Pancreas (tissue), 10 donors: ENCODE measurements around the gene USB1. TPM values are rescaled to one million over a fixed set of nuclear protein-coding genes. Genes with fewer than 3 reads are reported as not detected.

Experiments used
- ATAC-seq, 4 donors: fragments of 200-7000 bp; cut with Tn5 transposase; one replicate each; pipeline versions ENCODE4 v1.8.0 to v1.9.1; 2020; ENCODE audit warnings: mild to moderate bottlenecking in 4 of 4, moderate library complexity in 4 of 4
- DNase-seq, 6 donors: peaks; one replicate each; pipeline ENCODE4 v3.0.0-alpha.2; 2020
- FAIRE-seq: peaks from 2 replicates; lab custom pipeline; 2012; peaks lifted over from hg19 to GRCh38; lab: Jason Lieb, UNC
- H3K27ac ChIP-seq, 4 donors: fragments of 200-600 bp; sonication (generic); 1 replicate in 3 of 4; 2 replicates in 1 of 4; pipeline versions ENCODE4 v1.5.0 to v1.8.0; 2020
- H3K27me3 ChIP-seq, 4 donors: fragments of 200-600 bp; one replicate each; pipeline ENCODE4 v1.8.0; 2021
- H3K36me3 ChIP-seq, 3 donors: fragments of 200-600 bp; sonication (generic) in 1 of 3; one replicate each; pipeline versions ENCODE4 v1.5.0 to v1.8.0; 2020 to 2021
- H3K4me1 ChIP-seq, 3 donors: fragments of 200-600 bp; one replicate each; pipeline ENCODE4 v1.8.0; 2021
- H3K4me3 ChIP-seq, 4 donors: fragments of 200-600 bp; sonication (generic) in 2 of 4; one replicate each; pipeline versions ENCODE4 v1.5.0 to v1.8.0; 2020 to 2021
- H3K9me3 ChIP-seq, 4 donors: fragments of 200-600 bp; one replicate each; pipeline ENCODE4 v1.8.0; 2021
- WGBS, 2 donors: extraction: QIAGEN DNeasy Blood & Tissue Kit; methylation state at CpG; one replicate each; pipeline ENCODE4 v1.1.7; 2013; 5-methylcytosine and 5-hydroxymethylcytosine counted together
- intact Hi-C, 3 donors: fragments of 100-400 bp; cut with DNase I; formaldehyde crosslinking; loops; one replicate each; pipeline versions ENCODE4 v1.11.1 to v1.14.2; 2022
- polyA plus RNA-seq, 2 donors: library from polyadenylated mRNA; stranded (reverse); fragments of 200-250 nt; gene quantifications; one replicate each; pipeline ENCODE4 v1.2.3, GENCODE V29; 2013
- total RNA-seq, 6 donors: library from RNA; stranded (reverse); fragmentation: NEBNext Ultra II Directional in 4 of 6; extraction: Animal tissue kit (Norgen Biotek cat#: 25700) in 4 of 6; gene quantifications; one replicate each; pipeline versions ENCODE4 v1.2.1 to v1.2.4, GENCODE V29; 2021 to 2023
- TF ChIP-seq, protein P1 (sequence below), 4 donors: fragments of 200-600 bp; sonication (generic) in 3 of 4; IDR thresholded peaks; one replicate each; pipeline versions ENCODE4 v1.5.0 to v1.8.0; 2021; ENCODE audit warnings: antibody characterized with exemption in 4 of 4
- donor health status: healthy with polysubstance abuse.
- donor health status: DM: no; HTN: no; CAD: no; lungs with moderate emphysema.
- donor health status: DM: no; HTN: no; CAD: no.
- donor health status: control.
- donor health status: control.
- donor health status: Bipolar disorder and iron deficiency.
- donor health status: DM: yes; HTN: yes; CAD: no.
- donor health status: DM: no; HTN: no; CAD: no.
- donor health status: DM: no; HTN: no; CAD: no.
- donor health status: DM: yes; HTN: yes; CAD: no.

USB1 gene
- total and polyA plus RNA-seq, 8 donors, result 13.5 to 23.6 (median 17.7) TPM

DNA sequence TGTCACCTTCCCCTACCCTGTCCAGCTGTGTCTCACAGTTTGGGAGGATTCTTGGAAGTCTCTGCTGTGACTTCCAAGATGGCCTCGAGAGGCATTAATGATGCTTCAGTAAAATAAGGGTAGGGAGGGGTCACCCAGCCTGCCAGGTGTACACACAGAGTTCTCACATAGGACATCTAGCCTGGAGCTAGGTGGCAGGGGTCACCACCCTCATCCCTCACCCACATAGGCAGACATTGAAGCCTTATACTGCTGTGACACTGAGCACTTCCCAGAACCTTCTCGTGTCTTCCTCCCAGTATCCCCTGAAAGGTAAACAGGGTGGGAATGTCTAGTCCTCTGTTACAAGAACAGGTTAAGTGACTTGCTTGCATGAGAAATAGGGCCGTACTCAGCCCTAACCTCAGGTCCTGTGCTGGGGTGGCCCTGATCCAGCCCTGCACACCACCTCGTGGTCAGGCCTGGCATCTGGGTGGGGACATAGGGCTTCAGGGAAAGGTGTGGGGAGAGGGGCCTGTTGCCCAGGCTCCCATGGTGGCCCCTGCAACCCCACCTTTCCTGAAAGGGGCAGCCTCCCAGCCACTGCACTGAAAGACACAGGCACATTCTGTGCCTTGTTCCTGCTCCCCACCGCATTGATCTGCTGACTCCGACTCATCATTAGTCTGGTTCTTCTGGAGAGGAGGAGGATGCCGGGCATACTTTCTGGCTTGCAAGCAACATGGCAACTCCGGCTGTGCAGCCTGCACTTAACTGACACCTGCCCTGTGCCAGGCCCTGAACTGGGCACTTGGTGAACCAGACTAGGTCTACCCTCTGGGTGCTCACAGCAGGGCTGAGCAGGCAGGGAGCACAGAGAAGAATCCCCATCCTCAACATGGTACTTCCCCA is 20.7 kb downstream of the USB1 start:
- ATAC-seq (no peak), DNase-seq (no peak), FAIRE-seq (no peak)
- TF ChIP-seq, protein P1, sequence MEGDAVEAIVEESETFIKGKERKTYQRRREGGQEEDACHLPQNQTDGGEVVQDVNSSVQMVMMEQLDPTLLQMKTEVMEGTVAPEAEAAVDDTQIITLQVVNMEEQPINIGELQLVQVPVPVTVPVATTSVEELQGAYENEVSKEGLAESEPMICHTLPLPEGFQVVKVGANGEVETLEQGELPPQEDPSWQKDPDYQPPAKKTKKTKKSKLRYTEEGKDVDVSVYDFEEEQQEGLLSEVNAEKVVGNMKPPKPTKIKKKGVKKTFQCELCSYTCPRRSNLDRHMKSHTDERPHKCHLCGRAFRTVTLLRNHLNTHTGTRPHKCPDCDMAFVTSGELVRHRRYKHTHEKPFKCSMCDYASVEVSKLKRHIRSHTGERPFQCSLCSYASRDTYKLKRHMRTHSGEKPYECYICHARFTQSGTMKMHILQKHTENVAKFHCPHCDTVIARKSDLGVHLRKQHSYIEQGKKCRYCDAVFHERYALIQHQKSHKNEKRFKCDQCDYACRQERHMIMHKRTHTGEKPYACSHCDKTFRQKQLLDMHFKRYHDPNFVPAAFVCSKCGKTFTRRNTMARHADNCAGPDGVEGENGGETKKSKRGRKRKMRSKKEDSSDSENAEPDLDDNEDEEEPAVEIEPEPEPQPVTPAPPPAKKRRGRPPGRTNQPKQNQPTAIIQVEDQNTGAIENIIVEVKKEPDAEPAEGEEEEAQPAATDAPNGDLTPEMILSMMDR (IDR thresholded peaks at IDR 0.05), result no peak
- intact Hi-C loops, result loop anchor here (5.0 to 10.0 kb wide), 2 partner anchors 100 to 103 kb away; partner anchors contain the start of gene CFAP20 (in 1 of the 3)
- H3K27ac ChIP-seq, result peak overlapping the region in 2 of 4 donors; percentile 71 to 84
- H3K9me3 ChIP-seq, result no peaks in the 10 kb centered on the region
- WGBS, 2 donors, result 59% methylated on average over 8 of the region's 8 CpGs
- H3K27me3 ChIP-seq, result no peaks in the 10 kb centered on the region
- peaks cover 0 to 4% (median 0%) of the 10 kb centered on the region in 3 donors for H3K36me3 ChIP-seq
- no peak overlapping the region for H3K4me3 ChIP-seq
- H3K4me1 ChIP-seq, result peaks cover 0 to 12% (median 11%) of the 10 kb centered on the region in 3 donors

DNA sequence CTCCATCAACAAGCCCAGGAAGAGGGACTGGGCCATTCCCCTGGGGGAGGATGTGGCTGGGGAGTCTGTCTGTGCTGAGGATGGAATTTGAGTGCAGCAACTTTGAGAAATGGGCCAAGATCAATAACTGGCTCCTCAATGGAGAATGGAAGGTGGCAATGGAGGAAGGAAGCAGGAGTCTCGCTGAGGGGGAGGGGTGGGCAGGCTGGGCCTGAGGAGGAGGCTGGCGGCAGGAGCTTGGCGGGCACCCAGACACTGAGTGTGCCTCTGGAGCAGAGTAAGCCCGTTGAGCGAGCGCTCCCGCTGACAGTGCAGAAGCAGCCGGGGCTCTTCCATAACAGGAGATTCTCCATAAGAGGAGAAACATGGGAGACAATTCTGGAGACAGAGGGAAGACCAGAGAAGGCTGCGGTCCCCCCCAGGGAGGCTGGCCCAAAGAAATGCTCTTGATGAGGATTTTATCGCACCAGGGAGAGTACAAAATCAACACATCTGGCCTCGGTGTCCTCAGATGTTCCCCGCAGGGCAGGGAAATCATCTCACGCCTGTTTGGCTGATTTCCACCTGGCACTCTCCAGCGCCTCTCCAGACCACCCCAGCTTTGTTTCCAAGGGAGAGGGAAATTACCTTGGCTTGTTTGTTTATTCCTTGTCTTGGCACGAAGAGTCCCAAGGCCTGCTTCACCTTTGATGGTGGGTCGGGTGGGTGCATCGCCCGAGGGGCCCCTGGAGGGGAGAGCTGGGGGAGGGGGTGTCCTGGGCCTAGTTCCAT is 21.6 kb downstream of the USB1 start:
- TF ChIP-seq, protein P1 (IDR thresholded peaks at IDR 0.05), result no peak
- DNase-seq (peak; percentile 65 to 84 (median 77)), ATAC-seq (peak in 1 of 4 donors; percentile 11), FAIRE-seq (no peak)
- intact Hi-C loops, result loop anchor here (5.0 to 10.0 kb wide), 2 partner anchors 100 to 102 kb away; partner anchors contain the start of gene CFAP20 (in 1 of the 3)
- Histone ChIP-seq H3K27ac (peak overlapping the region in 3 of 4 donors; percentile 13 to 84 (median 71)), H3K36me3 (peaks cover 0 to 4% (median 0%) of the 10 kb centered on the region in 3 donors), H3K4me1 (peaks cover 1 to 14% (median 13%) of the 10 kb centered on the region in 3 donors), H3K9me3 (no peaks in the 10 kb centered on the region), H3K27me3 (no peaks in the 10 kb centered on the region), H3K4me3 (no peak overlapping the region)
- WGBS, 2 donors, result 11 to 18% methylated on average over 18 of the region's 18 CpGs

DNA sequence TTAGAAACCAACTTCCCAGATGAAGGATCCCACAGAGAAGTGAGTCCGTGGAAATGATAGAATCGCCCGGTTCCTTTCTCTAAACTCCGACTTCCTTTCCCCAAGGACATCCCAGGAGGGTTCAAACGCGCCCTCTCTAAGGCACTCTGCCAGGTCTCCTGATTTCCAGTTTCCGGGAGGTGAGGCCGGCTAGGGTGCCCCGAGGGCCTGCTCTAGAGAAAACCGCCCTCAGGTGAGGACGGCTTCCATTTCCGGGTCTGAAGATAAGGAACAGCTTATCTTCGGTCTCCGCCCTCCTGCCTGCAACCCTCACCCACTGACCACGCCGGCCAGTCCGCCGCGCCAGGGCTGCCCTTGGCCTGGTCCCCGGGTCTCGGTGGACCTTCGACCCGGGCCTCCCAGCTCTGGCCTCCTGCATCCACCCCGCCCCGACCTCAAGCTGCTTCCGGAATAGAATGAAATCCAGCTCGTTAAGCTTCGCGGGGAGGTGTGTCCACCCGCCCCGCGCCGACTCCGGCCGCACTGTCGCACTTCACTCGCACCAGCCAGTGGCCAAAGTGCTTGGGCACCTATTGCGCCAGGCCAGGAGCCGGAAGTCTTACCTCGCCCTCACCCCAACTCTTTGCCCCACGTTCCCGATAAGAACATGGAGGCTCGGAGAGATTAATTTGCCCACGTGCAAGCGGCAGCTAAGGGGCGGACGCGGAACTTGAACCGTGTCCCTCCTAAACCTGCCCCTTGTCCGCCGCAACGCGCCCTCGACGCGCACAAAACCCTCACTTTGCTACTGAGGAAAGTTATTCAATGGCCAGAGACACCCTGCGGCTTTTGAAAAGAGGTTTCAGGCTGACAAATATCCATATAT is 23.5 kb downstream of the USB1 start:
- DNase-seq (peak; percentile 75 to 90 (median 80)), ATAC-seq (peak; percentile 29 to 40 (median 34)), FAIRE-seq (no peak)
- H3K4me1 ChIP-seq, result peaks cover 15 to 25% (median 24%) of the 10 kb centered on the region in 3 donors
- no peaks in the 10 kb centered on the region for H3K27me3 ChIP-seq
- H3K9me3 ChIP-seq, result no peaks in the 10 kb centered on the region
- 2 to 3% methylated on average over 57 of the region's 57 CpGs for WGBS, 2 donors
- peak overlapping the region; percentile 73 to 86 (median 82) for H3K4me3 ChIP-seq
- TF ChIP-seq, protein P1 (IDR thresholded peaks at IDR 0.05), result no peak
- no peaks in the 10 kb centered on the region for H3K36me3 ChIP-seq
- intact Hi-C loops, result loop anchor here (5.0 to 10.0 kb wide), 2 partner anchors 98 to 100 kb away; partner anchors contain the start of gene CFAP20 (in 1 of the 3)
- peak overlapping the region; percentile 82 to 90 (median 83) for H3K27ac ChIP-seq
